ENCODE data around the gene RPL10A. TPM values are rescaled to one million over a fixed set of nuclear protein-coding genes. Genes with fewer than 3 reads are reported as not detected.

RPL10A gene
- total RNA-seq, 1 donor from 2014 or later: 432 TPM

Small RNA genes within 50 kb of the gene (microRNA-seq; reads per million reads assigned to microRNA genes)
- gene MIR7111: not detected

Other genes with a start within 250 kb of the RPL10A start
- 39.9 TPM for gene ZNF76, start 208.7 kb upstream of the RPL10A start, total RNA-seq
- gene DEF6, start 170.6 kb upstream of the RPL10A start, total RNA-seq: 1.7 TPM
- 19.0 TPM for gene PPARD, start 125.8 kb upstream of the RPL10A start, total RNA-seq
- 2.9 TPM for gene FANCE, start 16.1 kb upstream of the RPL10A start, total RNA-seq
- 63.3 TPM for gene TEAD3, start 28.7 kb downstream of the RPL10A start, total RNA-seq
- gene TULP1, start 44.5 kb downstream of the RPL10A start, total RNA-seq: not detected
- 29.7 TPM for gene FKBP5, start 220.5 kb downstream of the RPL10A start, total RNA-seq

Measured in cardiac septum (tissue), 1 donor.